ENCODE results near the gene KRT9.
"Not testable (repeated sequence)": the region's sequence is repeated elsewhere in the genome, so short reads cannot be mapped to it uniquely, and the experiment has no call there.

KRT9 gene

DNA sequence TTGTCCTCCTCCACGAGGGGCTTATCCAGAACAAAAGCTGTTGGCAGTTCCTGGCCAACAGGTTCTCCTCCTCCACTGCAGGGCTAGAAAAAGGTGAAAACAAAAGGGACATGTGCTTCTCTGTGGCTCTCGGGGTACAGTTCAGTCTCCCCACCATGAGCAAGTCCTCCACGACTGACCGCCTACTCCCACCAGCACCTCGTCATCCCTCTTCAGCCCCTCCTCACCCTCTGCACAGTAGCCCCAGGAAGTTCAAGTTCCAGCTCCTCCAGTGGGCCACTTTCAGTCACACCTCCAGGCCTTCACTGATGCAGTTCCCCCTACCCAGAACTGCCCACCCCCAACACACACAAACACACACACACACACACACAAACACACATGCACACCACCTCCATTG lies 19.4 kb downstream of the KRT9 start:
- H3K27ac Mint-ChIP-seq: no peak overlapping the region
- no peaks in the 10 kb centered on the region for H3K36me3 Mint-ChIP-seq (ENCODE audit: low read depth)
- H3K9me3 Mint-ChIP-seq: peaks cover under 1% of the 10 kb centered on the region
- intact Hi-C loops (cut with micrococcal nuclease): loop anchor here (1.0 kb wide), 1 partner anchor 27 kb away; no protein-coding TSS in a partner anchor
- H3K4me3 Mint-ChIP-seq: no peak overlapping the region
- H3K27me3 Mint-ChIP-seq: peaks cover 44% of the 10 kb centered on the region
- H3K4me1 Mint-ChIP-seq (ENCODE audit: low read depth): peaks cover 26% of the 10 kb centered on the region

DNA sequence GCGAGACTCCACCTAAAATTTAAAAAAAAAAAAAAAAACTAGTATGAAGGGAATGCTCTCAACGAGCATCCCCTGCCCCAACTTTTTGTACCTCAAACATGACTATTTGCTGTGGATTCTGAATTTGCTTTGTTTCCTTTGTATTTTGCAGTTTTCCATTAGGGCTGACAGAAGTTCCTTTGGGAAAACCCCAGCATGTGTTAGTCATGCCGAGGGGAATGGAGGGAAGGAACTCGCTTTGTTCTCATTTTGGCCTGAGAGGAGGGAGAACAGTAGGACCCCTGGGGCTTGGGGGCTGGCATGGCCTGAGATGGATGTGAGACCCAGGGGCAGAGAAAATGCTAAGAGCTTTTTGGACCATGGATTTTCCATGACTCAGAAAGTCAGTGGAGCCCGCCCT lies 20.5 kb downstream of the KRT9 start:
- peaks cover 45% of the 10 kb centered on the region for H3K27me3 Mint-ChIP-seq
- peaks cover 12% of the 10 kb centered on the region for H3K9me3 Mint-ChIP-seq
- H3K36me3 Mint-ChIP-seq (ENCODE audit: low read depth): peaks cover 6% of the 10 kb centered on the region
- intact Hi-C loops (cut with micrococcal nuclease): no loop called here
- no peak overlapping the region for H3K4me3 Mint-ChIP-seq
- peaks cover 27% of the 10 kb centered on the region for H3K4me1 Mint-ChIP-seq (ENCODE audit: low read depth)
- H3K27ac Mint-ChIP-seq: no peak overlapping the region

- peaks cover 15% of the 10 kb centered on the region for H3K9me3 Mint-ChIP-seq
- H3K4me3 Mint-ChIP-seq: no peak overlapping the region
- H3K27me3 Mint-ChIP-seq: peaks cover 42% of the 10 kb centered on the region
- H3K4me1 Mint-ChIP-seq (ENCODE audit: low read depth): peaks cover 27% of the 10 kb centered on the region
- peaks cover 6% of the 10 kb centered on the region for H3K36me3 Mint-ChIP-seq (ENCODE audit: low read depth)
- H3K27ac Mint-ChIP-seq: no peak overlapping the region
- intact Hi-C loops (cut with micrococcal nuclease): loop anchor here (1.0 to 5.0 kb wide), 4 partner anchors 99 to 747 kb away; no protein-coding TSS in a partner anchor
Measured at GRCh38 chr17:41549596-41550039, 22.2 kb downstream of the KRT9 start.

DNA sequence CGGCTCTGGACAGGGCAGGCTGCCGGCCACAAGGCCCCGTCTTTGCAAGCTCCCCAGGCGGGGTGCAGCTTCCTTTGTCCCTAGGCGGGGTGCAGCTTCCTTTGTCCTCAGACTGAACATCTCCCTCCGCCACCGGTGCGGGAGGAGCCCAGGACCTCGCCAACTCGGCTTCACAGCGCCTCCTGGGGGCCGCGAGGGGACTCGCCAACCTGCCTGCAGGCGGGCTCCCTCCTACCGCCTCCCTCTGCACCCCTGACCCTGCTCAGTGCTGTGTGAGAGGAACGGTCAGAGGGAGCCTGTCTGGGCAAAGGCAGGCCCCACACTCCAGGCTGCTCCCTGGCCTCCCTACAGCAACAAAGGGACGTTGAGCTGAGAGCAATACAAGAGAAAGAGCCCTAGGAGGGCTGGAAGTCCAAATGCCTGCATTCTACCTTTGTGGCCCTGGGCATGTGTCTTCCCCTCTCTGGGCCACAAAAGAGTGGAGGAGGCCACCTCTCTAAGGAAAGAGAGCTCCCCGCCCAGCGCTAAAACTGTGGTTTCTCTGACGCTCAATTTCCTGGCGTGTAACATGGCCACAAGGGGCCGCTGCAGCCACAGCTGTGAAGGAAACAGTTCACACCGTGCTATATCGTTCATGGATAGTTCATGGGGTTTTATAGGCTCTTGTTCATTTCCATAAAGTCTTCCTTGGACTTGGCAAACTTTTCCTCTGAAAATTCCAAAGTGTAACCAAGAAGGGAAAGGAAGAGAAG lies 22.8 kb downstream of the KRT9 start:
- Mint-ChIP-seq H3K27me3 (peaks cover 39% of the 10 kb centered on the region), H3K4me1 (ENCODE audit: low read depth) (peaks cover 23% of the 10 kb centered on the region), H3K4me3 (peak overlapping the region; percentile 27), H3K27ac (peak overlapping the region; percentile 18), H3K36me3 (ENCODE audit: low read depth) (peaks cover 6% of the 10 kb centered on the region), H3K9me3 (peaks cover 15% of the 10 kb centered on the region)
- intact Hi-C loops (cut with micrococcal nuclease): loop anchor here (1.0 to 5.0 kb wide), 5 partner anchors 99 to 747 kb away; no protein-coding TSS in a partner anchor

GRCh38 chr17:41547921-41548843 lies 23.7 kb downstream of the KRT9 start:
- H3K4me1 Mint-ChIP-seq (ENCODE audit: low read depth): peaks cover 23% of the 10 kb centered on the region
- H3K9me3 Mint-ChIP-seq: peaks cover 15% of the 10 kb centered on the region
- H3K36me3 Mint-ChIP-seq (ENCODE audit: low read depth): peaks cover 6% of the 10 kb centered on the region
- intact Hi-C loops (cut with micrococcal nuclease): loop anchor here (1.0 to 5.0 kb wide), 3 partner anchors 639 to 746 kb away; no protein-coding TSS in a partner anchor
- H3K4me3 Mint-ChIP-seq: peak overlapping the region; percentile 25
- peaks cover 37% of the 10 kb centered on the region for H3K27me3 Mint-ChIP-seq
- H3K27ac Mint-ChIP-seq: peak overlapping the region; percentile 18

- H3K27me3 Mint-ChIP-seq: peaks cover 35% of the 10 kb centered on the region
- intact Hi-C loops (cut with micrococcal nuclease): loop anchor here (5.0 kb wide), 2 partner anchors 690 to 745 kb away; no protein-coding TSS in a partner anchor
- H3K9me3 Mint-ChIP-seq: peaks cover 15% of the 10 kb centered on the region
- peak overlapping the region; percentile 18 for H3K27ac Mint-ChIP-seq
- H3K36me3 Mint-ChIP-seq (ENCODE audit: low read depth): peaks cover 6% of the 10 kb centered on the region
- H3K4me3 Mint-ChIP-seq: no peak overlapping the region
- peaks cover 23% of the 10 kb centered on the region for H3K4me1 Mint-ChIP-seq (ENCODE audit: low read depth)
Measured at GRCh38 chr17:41547378-41547841, 24.4 kb downstream of the KRT9 start.

GRCh38 chr17:41546819-41547218 lies 25.0 kb downstream of the KRT9 start:
- Mint-ChIP-seq H3K4me1 (ENCODE audit: low read depth) (peaks cover 23% of the 10 kb centered on the region), H3K4me3 (no peak overlapping the region)
- intact Hi-C loops (cut with micrococcal nuclease): loop anchor here (5.0 kb wide), 2 partner anchors 690 to 745 kb away; no protein-coding TSS in a partner anchor

DNA sequence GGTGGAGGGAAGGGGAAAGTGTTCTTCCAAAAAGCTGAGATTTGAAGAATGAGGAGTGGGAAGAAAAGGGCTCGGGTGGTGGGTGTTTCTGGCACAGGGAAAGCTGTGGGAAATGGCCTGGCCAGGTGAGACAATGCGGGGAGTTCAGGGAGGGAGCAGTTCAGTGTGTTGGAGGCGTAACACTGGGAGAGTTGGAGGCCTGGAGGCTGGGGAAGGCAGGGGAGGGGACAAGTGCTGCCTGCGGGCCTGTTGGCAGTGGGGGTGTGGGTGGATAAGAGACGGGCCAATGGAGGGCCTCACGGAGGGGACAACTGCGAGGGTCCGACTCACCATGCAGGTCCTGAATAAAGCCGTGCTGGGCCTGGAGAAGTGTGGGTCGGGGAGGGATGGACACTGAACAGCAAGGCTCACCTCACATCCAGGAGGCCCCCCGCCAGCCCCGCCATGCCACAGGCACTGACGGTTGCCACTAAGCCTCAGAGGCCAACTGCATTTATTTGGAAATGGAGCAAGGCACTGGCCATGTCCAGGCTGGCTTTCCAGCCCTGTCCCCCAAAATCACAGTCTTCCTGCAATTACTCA lies 25.9 kb downstream of the KRT9 start:
- intact Hi-C loops (cut with micrococcal nuclease): loop anchor here (5.0 kb wide), 2 partner anchors 689 to 744 kb away; no protein-coding TSS in a partner anchor
- Mint-ChIP-seq H3K27me3 (peaks cover 33% of the 10 kb centered on the region), H3K27ac (no peak overlapping the region), H3K9me3 (peaks cover 15% of the 10 kb centered on the region), H3K4me1 (ENCODE audit: low read depth) (peaks cover 23% of the 10 kb centered on the region), H3K36me3 (ENCODE audit: low read depth) (peaks cover 6% of the 10 kb centered on the region), H3K4me3 (no peak overlapping the region)

More at GRCh38 chr17:41546819-41547218, 25.0 kb downstream of the KRT9 start:
- Mint-ChIP-seq H3K27ac (peak overlapping the region; percentile 18), H3K36me3 (ENCODE audit: low read depth) (peaks cover 6% of the 10 kb centered on the region), H3K9me3 (peaks cover 15% of the 10 kb centered on the region), H3K27me3 (peaks cover 33% of the 10 kb centered on the region)

DNA sequence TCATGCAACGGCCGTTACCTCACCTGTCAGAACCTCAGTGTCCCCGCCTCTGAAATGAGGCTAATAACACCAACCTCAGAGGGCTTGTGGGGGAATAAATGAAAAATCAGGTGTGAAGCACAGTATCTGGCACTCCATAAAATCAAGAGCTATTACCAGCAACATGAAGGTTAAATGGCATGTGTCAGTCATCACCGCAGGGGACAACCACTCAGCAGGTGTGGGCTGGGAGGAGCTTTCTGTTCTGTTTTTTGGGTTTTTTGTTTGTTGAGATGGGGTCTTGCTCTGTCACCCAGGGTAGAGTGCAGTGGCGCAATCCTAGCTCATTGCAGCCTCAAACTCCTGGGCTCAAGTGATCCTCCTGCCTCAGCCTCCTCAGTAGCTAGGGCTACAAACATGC lies 26.9 kb downstream of the KRT9 start:
- Mint-ChIP-seq H3K9me3 (peaks cover 15% of the 10 kb centered on the region), H3K4me1 (ENCODE audit: low read depth) (peaks cover 23% of the 10 kb centered on the region), H3K27me3 (peaks cover 28% of the 10 kb centered on the region), H3K36me3 (ENCODE audit: low read depth) (peaks cover 6% of the 10 kb centered on the region), H3K4me3 (no peak overlapping the region), H3K27ac (no peak overlapping the region)
- intact Hi-C loops (cut with micrococcal nuclease): loop anchor here (5.0 kb wide), 2 partner anchors 688 to 743 kb away; no protein-coding TSS in a partner anchor

GRCh38 chr17:41544491-41544892 lies 27.4 kb downstream of the KRT9 start:
- H3K27me3 Mint-ChIP-seq: peaks cover 28% of the 10 kb centered on the region
- H3K36me3 Mint-ChIP-seq (ENCODE audit: low read depth): peaks cover 6% of the 10 kb centered on the region
- no peak overlapping the region for H3K4me3 Mint-ChIP-seq
- H3K9me3 Mint-ChIP-seq: peaks cover 15% of the 10 kb centered on the region
- intact Hi-C loops (cut with micrococcal nuclease): no loop called here
- H3K27ac Mint-ChIP-seq: no peak overlapping the region
- H3K4me1 Mint-ChIP-seq (ENCODE audit: low read depth): peaks cover 22% of the 10 kb centered on the region

DNA sequence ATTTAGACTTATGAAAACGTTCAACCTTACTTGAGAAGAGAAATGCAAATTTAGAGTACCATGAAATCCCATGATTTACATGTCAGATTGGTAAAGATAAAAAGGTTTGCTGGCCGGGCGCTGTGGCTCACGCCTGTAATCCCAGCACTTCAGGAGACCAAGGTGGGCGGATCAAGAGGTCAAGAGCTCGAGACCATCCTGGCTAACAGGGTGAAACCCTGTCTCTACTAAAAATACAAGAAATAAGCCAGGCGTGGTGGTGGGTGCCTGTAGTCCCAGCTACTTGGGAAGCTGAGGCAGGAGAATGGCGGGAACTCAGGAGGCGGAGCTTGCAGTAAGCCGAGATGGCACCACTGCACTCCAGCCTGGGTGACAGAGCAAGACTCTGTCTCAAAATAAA lies 29.1 kb downstream of the KRT9 start:
- H3K27ac Mint-ChIP-seq; H3K4me1 Mint-ChIP-seq (ENCODE audit: low read depth); H3K36me3 Mint-ChIP-seq (ENCODE audit: low read depth); intact Hi-C loops (cut with micrococcal nuclease); H3K4me3 Mint-ChIP-seq: not testable (repeated sequence)
- Mint-ChIP-seq H3K9me3 (peaks cover 15% of the 10 kb centered on the region), H3K27me3 (peaks cover 25% of the 10 kb centered on the region)

DNA sequence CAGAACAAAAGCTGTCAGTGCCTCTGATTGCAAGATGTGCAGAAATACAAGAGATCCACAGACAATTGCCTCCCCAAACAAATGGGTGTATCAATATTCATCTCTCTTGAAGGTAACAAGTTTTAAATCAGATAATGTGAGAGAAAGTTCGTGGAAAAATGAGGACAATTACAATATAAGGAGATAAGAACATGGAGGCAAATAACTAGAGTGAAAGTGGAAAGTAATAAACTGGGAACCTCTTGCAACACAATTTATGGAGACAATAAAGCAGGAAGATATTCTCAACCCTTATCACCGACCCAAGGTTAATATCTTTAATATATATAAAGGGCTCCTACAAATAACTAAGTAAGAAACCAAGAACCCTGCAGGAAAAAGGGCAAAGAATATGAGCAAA lies 29.5 kb downstream of the KRT9 start:
- Mint-ChIP-seq H3K4me1 (ENCODE audit: low read depth) (peaks cover under 1% of the 10 kb centered on the region), H3K27me3 (peaks cover 25% of the 10 kb centered on the region), H3K36me3 (ENCODE audit: low read depth) (peaks cover 6% of the 10 kb centered on the region), H3K4me3 (no peak overlapping the region), H3K9me3 (peaks cover 13% of the 10 kb centered on the region), H3K27ac (no peak overlapping the region)
- intact Hi-C loops (cut with micrococcal nuclease): no loop called here

- peaks cover 30% of the 10 kb centered on the region for H3K27me3 Mint-ChIP-seq
- H3K4me1 Mint-ChIP-seq (ENCODE audit: low read depth): no peaks in the 10 kb centered on the region
- H3K36me3 Mint-ChIP-seq (ENCODE audit: low read depth): no peaks in the 10 kb centered on the region
- no peak overlapping the region for H3K27ac Mint-ChIP-seq
- no peak overlapping the region for H3K4me3 Mint-ChIP-seq
- intact Hi-C loops (cut with micrococcal nuclease): no loop called here
- H3K9me3 Mint-ChIP-seq: no peaks in the 10 kb centered on the region
Measured at GRCh38 chr17:41540921-41541625, 30.8 kb downstream of the KRT9 start.
